ENCODE measurements around the gene RPA1.

RPA1 gene

DNA sequence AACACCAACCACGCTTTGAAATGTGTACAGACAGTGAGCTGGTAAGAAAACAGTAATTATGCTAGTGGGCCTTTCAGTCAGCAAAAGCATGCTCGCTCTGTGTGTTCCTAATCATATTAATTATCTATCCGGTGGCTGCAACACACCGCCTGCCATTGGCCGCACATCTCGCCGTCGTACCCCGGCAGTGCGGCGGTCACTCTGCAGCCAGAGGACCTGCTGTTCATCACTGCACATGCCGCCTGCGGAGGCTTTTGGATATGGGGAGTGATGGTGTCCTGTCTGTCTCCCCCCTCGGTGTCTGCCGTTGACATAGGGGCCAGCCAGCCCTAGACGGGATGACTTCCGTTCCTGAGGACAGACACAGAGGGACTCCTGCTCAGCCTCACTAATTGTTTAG, 68.5 kb downstream of the RPA1 start:
- Histone ChIP-seq H3K4me3 (ENCODE audit: low read depth, low read length) (no peak overlapping the region), H3K36me3 (ENCODE audit: control insufficient read depth in 2 of 2, insufficient read depth in 1 of 2, low read length in 2 of 2) (peaks cover 28 to 56% of the 10 kb centered on the region in 2 experiments), H3K27ac (ENCODE audit: extremely low read depth, low read depth, low read length) (no peak overlapping the region), H3K9me3 (ENCODE audit: control insufficient read depth, insufficient read depth, low read depth, low read length) (no peaks in the 10 kb centered on the region), H3K4me1 (ENCODE audit: control insufficient read depth, insufficient read depth, low read length) (no peaks in the 10 kb centered on the region)
- ChIA-PET CTCF (no interaction called here), POLR2A (no interaction called here)
- TF ChIP-seq ZNF16 (tag by site-specific recombination; IDR thresholded peaks at IDR 0.05; ENCODE audit: low read depth) (no peak), ZSCAN23 (tag by site-specific recombination; IDR thresholded peaks at IDR 0.05) (no peak), GLIS1 (tag by site-specific recombination; IDR thresholded peaks at IDR 0.05) (no peak), ZNF544 (tag by site-specific recombination; IDR thresholded peaks at IDR 0.05) (no peak), ZNF416 (tag by site-specific recombination; IDR thresholded peaks at IDR 0.05) (no peak), ZNF777 (tag by site-specific recombination; IDR thresholded peaks at IDR 0.05; ENCODE audit: borderline replicate concordance) (no peak), ZNF561 (tag by site-specific recombination; IDR thresholded peaks at IDR 0.05; ENCODE audit: borderline replicate concordance) (no peak), ZNF121 (tag by site-specific recombination; IDR thresholded peaks at IDR 0.05) (no peak), KLF16 (tag by site-specific recombination; IDR thresholded peaks at IDR 0.05) (no peak)
- TF ChIP-seq, protein P1, sequence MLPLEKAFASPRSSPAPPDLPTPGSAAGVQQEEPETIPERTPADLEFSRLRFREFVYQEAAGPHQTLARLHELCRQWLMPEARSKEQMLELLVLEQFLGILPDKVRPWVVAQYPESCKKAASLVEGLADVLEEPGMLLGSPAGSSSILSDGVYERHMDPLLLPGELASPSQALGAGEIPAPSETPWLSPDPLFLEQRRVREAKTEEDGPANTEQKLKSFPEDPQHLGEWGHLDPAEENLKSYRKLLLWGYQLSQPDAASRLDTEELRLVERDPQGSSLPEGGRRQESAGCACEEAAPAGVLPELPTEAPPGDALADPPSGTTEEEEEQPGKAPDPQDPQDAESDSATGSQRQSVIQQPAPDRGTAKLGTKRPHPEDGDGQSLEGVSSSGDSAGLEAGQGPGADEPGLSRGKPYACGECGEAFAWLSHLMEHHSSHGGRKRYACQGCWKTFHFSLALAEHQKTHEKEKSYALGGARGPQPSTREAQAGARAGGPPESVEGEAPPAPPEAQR (tag by site-specific recombination; IDR thresholded peaks at IDR 0.05): no peak
- TF ChIP-seq, protein P2, sequence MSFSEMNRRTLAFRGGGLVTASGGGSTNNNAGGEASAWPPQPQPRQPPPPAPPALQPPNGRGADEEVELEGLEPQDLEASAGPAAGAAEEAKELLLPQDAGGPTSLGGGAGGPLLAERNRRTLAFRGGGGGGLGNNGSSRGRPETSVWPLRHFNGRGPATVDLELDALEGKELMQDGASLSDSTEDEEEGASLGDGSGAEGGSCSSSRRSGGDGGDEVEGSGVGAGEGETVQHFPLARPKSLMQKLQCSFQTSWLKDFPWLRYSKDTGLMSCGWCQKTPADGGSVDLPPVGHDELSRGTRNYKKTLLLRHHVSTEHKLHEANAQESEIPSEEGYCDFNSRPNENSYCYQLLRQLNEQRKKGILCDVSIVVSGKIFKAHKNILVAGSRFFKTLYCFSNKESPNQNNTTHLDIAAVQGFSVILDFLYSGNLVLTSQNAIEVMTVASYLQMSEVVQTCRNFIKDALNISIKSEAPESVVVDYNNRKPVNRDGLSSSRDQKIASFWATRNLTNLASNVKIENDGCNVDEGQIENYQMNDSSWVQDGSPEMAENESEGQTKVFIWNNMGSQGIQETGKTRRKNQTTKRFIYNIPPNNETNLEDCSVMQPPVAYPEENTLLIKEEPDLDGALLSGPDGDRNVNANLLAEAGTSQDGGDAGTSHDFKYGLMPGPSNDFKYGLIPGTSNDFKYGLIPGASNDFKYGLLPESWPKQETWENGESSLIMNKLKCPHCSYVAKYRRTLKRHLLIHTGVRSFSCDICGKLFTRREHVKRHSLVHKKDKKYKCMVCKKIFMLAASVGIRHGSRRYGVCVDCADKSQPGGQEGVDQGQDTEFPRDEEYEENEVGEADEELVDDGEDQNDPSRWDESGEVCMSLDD (tag by site-specific recombination; IDR thresholded peaks at IDR 0.05): no peak

DNA sequence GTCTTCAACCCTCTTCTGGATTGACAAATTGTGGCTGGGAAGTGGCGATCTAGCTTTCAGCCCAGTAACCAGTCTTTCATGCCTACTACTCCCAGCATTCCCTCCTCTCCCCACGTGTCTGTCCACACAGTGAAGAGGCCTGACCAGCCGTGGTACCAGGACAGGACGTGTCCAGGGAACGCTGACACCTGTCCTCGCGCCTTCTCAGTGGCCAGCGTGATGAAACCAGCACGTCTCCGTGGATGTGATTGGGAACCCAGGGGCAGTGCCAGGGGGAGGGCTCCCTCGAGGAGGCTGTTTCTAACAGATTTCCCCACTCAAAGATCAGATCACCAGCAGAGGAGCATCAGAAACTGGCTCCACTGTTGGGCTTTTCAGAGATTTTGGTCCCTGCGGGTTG, 69.1 kb downstream of the RPA1 start:
- POLR2A ChIA-PET: no interaction called here
- H3K36me3 ChIP-seq (ENCODE audit: control insufficient read depth in 2 of 2, insufficient read depth in 1 of 2, low read length in 2 of 2): peaks cover 24 to 51% of the 10 kb centered on the region in 2 experiments
- CTCF ChIA-PET: no interaction called here
- TF ChIP-seq ZNF221 (tag by site-specific recombination; IDR thresholded peaks at IDR 0.05; ENCODE audit: borderline replicate concordance) (no peak), ZNF211 (tag by site-specific recombination; IDR thresholded peaks at IDR 0.05; ENCODE audit: low read depth) (no peak), ZNF202 (tag by site-specific recombination; IDR thresholded peaks at IDR 0.05; ENCODE audit: borderline replicate concordance) (no peak), ZBTB17 (tag by site-specific recombination; IDR thresholded peaks at IDR 0.05) (no peak), OVOL3 (tag by site-specific recombination; IDR thresholded peaks at IDR 0.05) (no peak), MYNN (tag by site-specific recombination; IDR thresholded peaks at IDR 0.05; ENCODE audit: borderline replicate concordance) (no peak), ZNF248 (tag by site-specific recombination; IDR thresholded peaks at IDR 0.05) (no peak), ZNF138 (tag by site-specific recombination; IDR thresholded peaks at IDR 0.05; ENCODE audit: borderline replicate concordance) (no peak), ZNF626 (tag by site-specific recombination; IDR thresholded peaks at IDR 0.05) (no peak)
- TF ChIP-seq, protein P3, sequence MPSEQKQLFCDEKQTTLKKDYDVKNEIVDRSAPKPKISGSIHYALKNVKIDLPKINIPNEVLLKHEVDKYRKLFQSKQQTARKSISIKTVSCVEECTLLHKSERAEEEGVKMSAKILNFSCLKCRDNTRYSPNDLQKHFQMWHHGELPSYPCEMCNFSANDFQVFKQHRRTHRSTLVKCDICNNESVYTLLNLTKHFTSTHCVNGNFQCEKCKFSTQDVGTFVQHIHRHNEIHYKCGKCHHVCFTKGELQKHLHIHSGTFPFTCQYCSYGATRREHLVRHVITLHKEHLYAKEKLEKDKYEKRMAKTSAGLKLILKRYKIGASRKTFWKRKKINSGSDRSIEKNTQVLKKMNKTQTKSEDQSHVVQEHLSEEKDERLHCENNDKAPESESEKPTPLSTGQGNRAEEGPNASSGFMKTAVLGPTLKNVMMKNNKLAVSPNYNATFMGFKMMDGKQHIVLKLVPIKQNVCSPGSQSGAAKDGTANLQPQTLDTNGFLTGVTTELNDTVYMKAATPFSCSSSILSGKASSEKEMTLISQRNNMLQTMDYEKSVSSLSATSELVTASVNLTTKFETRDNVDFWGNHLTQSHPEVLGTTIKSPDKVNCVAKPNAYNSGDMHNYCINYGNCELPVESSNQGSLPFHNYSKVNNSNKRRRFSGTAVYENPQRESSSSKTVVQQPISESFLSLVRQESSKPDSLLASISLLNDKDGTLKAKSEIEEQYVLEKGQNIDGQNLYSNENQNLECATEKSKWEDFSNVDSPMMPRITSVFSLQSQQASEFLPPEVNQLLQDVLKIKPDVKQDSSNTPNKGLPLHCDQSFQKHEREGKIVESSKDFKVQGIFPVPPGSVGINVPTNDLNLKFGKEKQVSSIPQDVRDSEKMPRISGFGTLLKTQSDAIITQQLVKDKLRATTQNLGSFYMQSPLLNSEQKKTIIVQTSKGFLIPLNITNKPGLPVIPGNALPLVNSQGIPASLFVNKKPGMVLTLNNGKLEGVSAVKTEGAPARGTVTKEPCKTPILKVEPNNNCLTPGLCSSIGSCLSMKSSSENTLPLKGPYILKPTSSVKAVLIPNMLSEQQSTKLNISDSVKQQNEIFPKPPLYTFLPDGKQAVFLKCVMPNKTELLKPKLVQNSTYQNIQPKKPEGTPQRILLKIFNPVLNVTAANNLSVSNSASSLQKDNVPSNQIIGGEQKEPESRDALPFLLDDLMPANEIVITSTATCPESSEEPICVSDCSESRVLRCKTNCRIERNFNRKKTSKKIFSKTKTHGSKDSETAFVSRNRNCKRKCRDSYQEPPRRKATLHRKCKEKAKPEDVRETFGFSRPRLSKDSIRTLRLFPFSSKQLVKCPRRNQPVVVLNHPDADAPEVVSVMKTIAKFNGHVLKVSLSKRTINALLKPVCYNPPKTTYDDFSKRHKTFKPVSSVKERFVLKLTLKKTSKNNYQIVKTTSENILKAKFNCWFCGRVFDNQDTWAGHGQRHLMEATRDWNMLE (tag by site-specific recombination; conservative IDR thresholded peaks at IDR 0.05; ENCODE audit: low read depth): no peak
- TF ChIP-seq, protein P4, sequence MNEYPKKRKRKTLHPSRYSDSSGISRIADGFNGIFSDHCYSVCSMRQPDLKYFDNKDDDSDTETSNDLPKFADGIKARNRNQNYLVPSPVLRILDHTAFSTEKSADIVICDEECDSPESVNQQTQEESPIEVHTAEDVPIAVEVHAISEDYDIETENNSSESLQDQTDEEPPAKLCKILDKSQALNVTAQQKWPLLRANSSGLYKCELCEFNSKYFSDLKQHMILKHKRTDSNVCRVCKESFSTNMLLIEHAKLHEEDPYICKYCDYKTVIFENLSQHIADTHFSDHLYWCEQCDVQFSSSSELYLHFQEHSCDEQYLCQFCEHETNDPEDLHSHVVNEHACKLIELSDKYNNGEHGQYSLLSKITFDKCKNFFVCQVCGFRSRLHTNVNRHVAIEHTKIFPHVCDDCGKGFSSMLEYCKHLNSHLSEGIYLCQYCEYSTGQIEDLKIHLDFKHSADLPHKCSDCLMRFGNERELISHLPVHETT (tag by site-specific recombination; IDR thresholded peaks at IDR 0.05): no peak
- TF ChIP-seq, protein P5, sequence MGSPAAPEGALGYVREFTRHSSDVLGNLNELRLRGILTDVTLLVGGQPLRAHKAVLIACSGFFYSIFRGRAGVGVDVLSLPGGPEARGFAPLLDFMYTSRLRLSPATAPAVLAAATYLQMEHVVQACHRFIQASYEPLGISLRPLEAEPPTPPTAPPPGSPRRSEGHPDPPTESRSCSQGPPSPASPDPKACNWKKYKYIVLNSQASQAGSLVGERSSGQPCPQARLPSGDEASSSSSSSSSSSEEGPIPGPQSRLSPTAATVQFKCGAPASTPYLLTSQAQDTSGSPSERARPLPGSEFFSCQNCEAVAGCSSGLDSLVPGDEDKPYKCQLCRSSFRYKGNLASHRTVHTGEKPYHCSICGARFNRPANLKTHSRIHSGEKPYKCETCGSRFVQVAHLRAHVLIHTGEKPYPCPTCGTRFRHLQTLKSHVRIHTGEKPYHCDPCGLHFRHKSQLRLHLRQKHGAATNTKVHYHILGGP (tag by site-specific recombination; IDR thresholded peaks at IDR 0.05): no peak

More for the DNA sequence above, 69.1 kb downstream of the RPA1 start:
- H3K27ac ChIP-seq (ENCODE audit: extremely low read depth, low read depth, low read length): no peak overlapping the region
- no peaks in the 10 kb centered on the region for H3K9me3 ChIP-seq (ENCODE audit: control insufficient read depth, insufficient read depth, low read depth, low read length)
- H3K4me3 ChIP-seq (ENCODE audit: low read depth, low read length): no peak overlapping the region
- no peaks in the 10 kb centered on the region for H3K4me1 ChIP-seq (ENCODE audit: control insufficient read depth, insufficient read depth, low read length)

Data from HEK293 (cell line).